GM19239 (cell line): ENCODE measurements around the gene SNAI3.

Experiments used
- DNase-seq: peaks from one replicate; pipeline ENCODE4 v3.0.0; 2011; ENCODE audit warnings: low spot score; ENCODE audit not compliant: insufficient read length
- FAIRE-seq: peaks from 2 replicates; lab custom pipeline; 2011; peaks lifted over from hg19 to GRCh38; lab: Jason Lieb, UNC

The SNAI3 gene

GRCh38 chr16:88693420-88694177, 7.3 kb upstream of the SNAI3 start:
- no peak for FAIRE-seq
- DNase-seq: no peak

- DNase-seq: no peak
- no peak for FAIRE-seq
These were observed 6.6 kb upstream of the SNAI3 start for GRCh38 chr16:88692861-88693260.

- FAIRE-seq (no peak), DNase-seq (no peak)
These were observed 5.7 kb upstream of the SNAI3 start for GRCh38 chr16:88691924-88692560.

GRCh38 chr16:88691129-88691813, 5.0 kb upstream of the SNAI3 start:
- no peak for DNase-seq
- no peak for FAIRE-seq

- FAIRE-seq (no peak), DNase-seq (no peak)
These were observed 4.2 kb upstream of the SNAI3 start for GRCh38 chr16:88690341-88691128.

GRCh38 chr16:88688013-88688778, 1.9 kb upstream of the SNAI3 start:
- FAIRE-seq (no peak), DNase-seq (no peak)

- DNase-seq: no peak
- no peak for FAIRE-seq
These were observed 1.3 kb upstream of the SNAI3 start for GRCh38 chr16:88687676-88688012.

- DNase-seq (no peak), FAIRE-seq (no peak)
These were observed 908 bp upstream of the SNAI3 start for GRCh38 chr16:88687254-88687576.

GRCh38 chr16:88686062-88686438, 257 bp downstream of the SNAI3 start:
- DNase-seq (no peak), FAIRE-seq (no peak)

- FAIRE-seq: no peak
- no peak for DNase-seq
These were observed 898 bp downstream of the SNAI3 start for GRCh38 chr16:88685156-88686061.

- no peak for DNase-seq
- no peak for FAIRE-seq
These were observed 1.6 kb downstream of the SNAI3 start for GRCh38 chr16:88684569-88685155.

- FAIRE-seq (peak; percentile 94), DNase-seq (peak; percentile 92)
These were observed 4.4 kb downstream of the SNAI3 start for GRCh38 chr16:88681709-88682451.

- FAIRE-seq (peak; percentile 85), DNase-seq (peak; percentile 67)
These were observed 5.1 kb downstream of the SNAI3 start for GRCh38 chr16:88681084-88681680.

GRCh38 chr16:88680554-88681083, 5.7 kb downstream of the SNAI3 start:
- FAIRE-seq (no peak), DNase-seq (no peak)

GRCh38 chr16:88678224-88678979, 7.9 kb downstream of the SNAI3 start:
- no peak for FAIRE-seq
- no peak for DNase-seq

- FAIRE-seq (no peak), DNase-seq (no peak)
These were observed 8.6 kb downstream of the SNAI3 start for GRCh38 chr16:88677721-88678120.
